Mucosa of descending colon (tissue), 3 donors: Measurements from ENCODE around the gene PREP. TPM values are rescaled to one million over a fixed set of nuclear protein-coding genes. Genes with fewer than 3 reads are reported as not detected.

Source experiments
- ATAC-seq: fragments of 200-7000 bp; cut with Tn5 transposase; one replicate; pipeline ENCODE4 v1.9.1; 2020; ENCODE audit warnings: mild to moderate bottlenecking, moderate library complexity
- DNase-seq, 3 donors: peaks; one replicate each; pipeline ENCODE4 v3.0.0-alpha.2; 2020
- H3K36me3 ChIP-seq: fragments of 200-600 bp; one replicate; pipeline ENCODE4 v1.8.0; 2021; ENCODE audit warnings: low read depth, mild to moderate bottlenecking
- H3K4me1 ChIP-seq: fragments of 200-600 bp; one replicate; pipeline ENCODE4 v1.8.0; 2021; ENCODE audit warnings: low read depth, mild to moderate bottlenecking
- H3K4me3 ChIP-seq: fragments of 200-600 bp; one replicate; pipeline ENCODE4 v1.8.0; 2021; ENCODE audit warnings: mild to moderate bottlenecking
- H3K9me3 ChIP-seq: fragments of 200-600 bp; one replicate; pipeline ENCODE4 v1.8.0; 2021; ENCODE audit warnings: mild to moderate bottlenecking
- intact Hi-C, 2 donors: fragments of 100-400 bp; cut with DNase I in 1 of 2; cut with micrococcal nuclease in 1 of 2; formaldehyde crosslinking; loops; one replicate each; pipeline versions ENCODE4 v1.11.0 to v1.11.1; 2022; cut with DNase I, micrococcal nuclease
- total RNA-seq, 3 donors: library from RNA; stranded (reverse); fragmentation: NEBNext Ultra II Directional in 2 of 3; extraction: Animal tissue kit (Norgen Biotek cat#: 25700) in 2 of 3; gene quantifications; one replicate each; pipeline versions ENCODE4 v1.2.1 to v1.2.4, GENCODE V29; 2021 to 2023
- TF ChIP-seq, protein P1 (sequence below): fragments of 200-600 bp; IDR thresholded peaks from one replicate; pipeline ENCODE4 v1.8.0; 2022; ENCODE audit warnings: antibody characterized with exemption, mild to moderate bottlenecking
- donor health status: DM: no; HTN: no; CAD: no; lungs with moderate emphysema.
- donor health status: DM: no; HTN: no; CAD: no.
- donor health status: DM: no; HTN: yes; CAD: no.

PREP gene
- total RNA-seq, 3 donors from 2014 or later: 46.5 to 74.2 (median 72.3) TPM

- ATAC-seq (no peak), DNase-seq (no peak)
- Histone ChIP-seq H3K4me3 (no peak overlapping the region), H3K36me3 (no peaks in the 10 kb centered on the region), H3K9me3 (no peaks in the 10 kb centered on the region), H3K4me1 (no peaks in the 10 kb centered on the region)
- TF ChIP-seq, protein P1, sequence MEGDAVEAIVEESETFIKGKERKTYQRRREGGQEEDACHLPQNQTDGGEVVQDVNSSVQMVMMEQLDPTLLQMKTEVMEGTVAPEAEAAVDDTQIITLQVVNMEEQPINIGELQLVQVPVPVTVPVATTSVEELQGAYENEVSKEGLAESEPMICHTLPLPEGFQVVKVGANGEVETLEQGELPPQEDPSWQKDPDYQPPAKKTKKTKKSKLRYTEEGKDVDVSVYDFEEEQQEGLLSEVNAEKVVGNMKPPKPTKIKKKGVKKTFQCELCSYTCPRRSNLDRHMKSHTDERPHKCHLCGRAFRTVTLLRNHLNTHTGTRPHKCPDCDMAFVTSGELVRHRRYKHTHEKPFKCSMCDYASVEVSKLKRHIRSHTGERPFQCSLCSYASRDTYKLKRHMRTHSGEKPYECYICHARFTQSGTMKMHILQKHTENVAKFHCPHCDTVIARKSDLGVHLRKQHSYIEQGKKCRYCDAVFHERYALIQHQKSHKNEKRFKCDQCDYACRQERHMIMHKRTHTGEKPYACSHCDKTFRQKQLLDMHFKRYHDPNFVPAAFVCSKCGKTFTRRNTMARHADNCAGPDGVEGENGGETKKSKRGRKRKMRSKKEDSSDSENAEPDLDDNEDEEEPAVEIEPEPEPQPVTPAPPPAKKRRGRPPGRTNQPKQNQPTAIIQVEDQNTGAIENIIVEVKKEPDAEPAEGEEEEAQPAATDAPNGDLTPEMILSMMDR: no peak
- intact Hi-C loops: loop anchor here in 1 of 2 donors (10.0 kb wide), 2 partner anchors 85 to 205 kb away; partner anchors contain the start of gene PREP
These were observed 83.6 kb downstream of the PREP start for GRCh38 chr6:105319331-105319730.

- intact Hi-C loops: loop anchor here in 1 of 2 donors (10.0 kb wide), 2 partner anchors 86 to 204 kb away; partner anchors contain the start of gene PREP
These were observed 84.2 kb downstream of the PREP start for GRCh38 chr6:105318660-105319059.

GRCh38 chr6:105317607-105318533, 85.0 kb downstream of the PREP start:
- intact Hi-C loops: loop anchor here in 1 of 2 donors (10.0 kb wide), 2 partner anchors 87 to 203 kb away; partner anchors contain the start of gene PREP
- Histone ChIP-seq H3K36me3 (no peaks in the 10 kb centered on the region), H3K4me1 (no peaks in the 10 kb centered on the region), H3K4me3 (no peak overlapping the region), H3K9me3 (no peaks in the 10 kb centered on the region)
- ATAC-seq (peak; percentile 47), DNase-seq (peak in 1 of 3 donors; percentile 58)
- TF ChIP-seq, protein P1: no peak

More at GRCh38 chr6:105318660-105319059, 84.2 kb downstream of the PREP start:
- no peak for ATAC-seq
- TF ChIP-seq, protein P1: no peak
- no peaks in the 10 kb centered on the region for H3K4me1 ChIP-seq
- H3K36me3 ChIP-seq: no peaks in the 10 kb centered on the region
- no peak overlapping the region for H3K4me3 ChIP-seq
- DNase-seq: no peak
- no peaks in the 10 kb centered on the region for H3K9me3 ChIP-seq

DNA sequence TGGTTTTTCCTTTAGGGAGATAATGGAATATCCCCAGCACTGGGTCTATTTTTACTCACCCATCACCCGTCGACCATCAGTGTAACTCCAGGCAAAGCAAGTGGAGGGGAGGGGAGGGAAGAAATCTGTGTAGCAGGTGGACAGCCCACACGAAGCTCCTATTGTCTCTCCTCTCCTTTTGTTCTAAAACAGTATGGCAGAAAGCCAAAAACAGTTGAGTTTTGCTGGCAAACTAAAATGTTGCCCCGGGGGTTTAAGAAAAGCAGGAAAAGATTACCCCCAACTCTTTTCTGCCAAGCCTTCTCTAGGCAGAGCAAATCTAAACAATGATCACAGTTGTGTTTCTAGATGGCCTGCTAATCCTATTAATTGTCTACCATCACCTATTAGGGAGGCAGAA, 89.7 kb downstream of the PREP start:
- TF ChIP-seq, protein P1: no peak
- DNase-seq: no peak
- no peak for ATAC-seq
- no peak overlapping the region for H3K4me3 ChIP-seq
- H3K9me3 ChIP-seq: no peaks in the 10 kb centered on the region
- intact Hi-C loops: loop anchor here in 1 of 2 donors (10.0 kb wide), 2 partner anchors 92 to 198 kb away; partner anchors contain the start of gene PREP
- H3K4me1 ChIP-seq: no peaks in the 10 kb centered on the region
- H3K36me3 ChIP-seq: no peaks in the 10 kb centered on the region

DNA sequence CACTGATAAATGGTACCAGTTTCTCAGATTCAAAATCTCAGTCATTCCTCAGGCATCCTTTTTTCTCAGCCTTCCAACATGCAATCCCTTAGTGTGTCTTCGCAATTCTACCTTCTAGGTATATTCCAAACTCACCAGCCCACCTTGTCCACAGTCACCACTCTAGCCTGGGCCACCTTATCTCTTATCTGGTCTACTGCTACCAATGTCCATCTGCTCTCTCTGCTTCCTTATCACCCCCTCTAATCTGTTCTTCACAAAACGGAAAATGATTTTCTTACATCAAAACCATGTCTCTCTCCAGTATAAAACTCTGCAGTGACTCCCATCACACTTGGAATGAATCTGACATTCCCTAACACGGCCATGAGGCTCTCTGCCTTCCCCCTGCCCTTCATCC, 91.9 kb downstream of the PREP start:
- peak; percentile 14 for ATAC-seq
- H3K4me1 ChIP-seq: no peaks in the 10 kb centered on the region
- TF ChIP-seq, protein P1: no peak
- no peak for DNase-seq
- no peak overlapping the region for H3K4me3 ChIP-seq
- H3K9me3 ChIP-seq: no peaks in the 10 kb centered on the region
- intact Hi-C loops: loop anchor here in 1 of 2 donors (10.0 kb wide), 2 partner anchors 94 to 196 kb away; partner anchors contain the start of gene PREP
- no peaks in the 10 kb centered on the region for H3K36me3 ChIP-seq
